ENCODE data around the gene SNRNP40. TPM values are rescaled to one million over a fixed set of nuclear protein-coding genes. Genes with fewer than 3 reads are reported as not detected.

Gene SNRNP40
- total and polyA plus RNA-seq, 2 experiments from 2014 or later, result 90.0 to 135 TPM

GRCh38 chr1:31264790-31265386 is 31.7 kb downstream of the SNRNP40 start:
- H3K27me3 Mint-ChIP-seq (ENCODE audit: insufficient read depth, low read depth, poor library complexity), result peaks cover 3% of the 10 kb centered on the region
- no peak overlapping the region for H3K4me3 Mint-ChIP-seq
- H4K20me1 ChIP-seq (replicated peaks; ENCODE audit: insufficient read depth), result peaks cover 20% of the 10 kb centered on the region
- H3K36me3 Mint-ChIP-seq (ENCODE audit: low read depth), result peaks cover 92% of the 10 kb centered on the region
- no peaks in the 10 kb centered on the region; the same call in 1 of the 2 replicates for H3F3A ChIP-seq (replicated peaks; ENCODE audit: low read depth)
- H3K4me1 ChIP-seq (ENCODE audit: insufficient read depth), result no peaks in the 10 kb centered on the region
- H3K9me3 Mint-ChIP-seq, result no peaks in the 10 kb centered on the region
- H3K4me3 ChIP-seq, result no peak overlapping the region
- no peak for DNase-seq (ENCODE audit: low spot score)
- H3K27ac Mint-ChIP-seq, result no peak overlapping the region
- H3K27ac ChIP-seq (ENCODE audit: low read depth), result no peak overlapping the region
- H2AFZ ChIP-seq, result no peak overlapping the region
- no peak for ATAC-seq
- no peak overlapping the region for H3K4me2 ChIP-seq
- H3K9me2 ChIP-seq (ENCODE audit: insufficient read depth), result no peaks in the 10 kb centered on the region
- no peaks in the 10 kb centered on the region for H3K79me2 ChIP-seq (replicated peaks; ENCODE audit: insufficient read depth)
- H3K27me3 ChIP-seq (ENCODE audit: insufficient read depth), result no peaks in the 10 kb centered on the region
- TF ChIP-seq JUNB (IDR thresholded peaks at IDR 0.05; ENCODE audit: unreplicated experiment) (no peak), STAT1 (IDR thresholded peaks at IDR 0.05; ENCODE audit: unreplicated experiment) (no peak), ZNF114 (CRISPR knock-in tag; IDR thresholded peaks at IDR 0.05) (no peak), EZH2 (IDR thresholded peaks at IDR 0.05; ENCODE audit: low read depth, unreplicated experiment) (no peak), ZNF331 (CRISPR knock-in tag; IDR thresholded peaks at IDR 0.05; ENCODE audit: low read depth) (no peak), REST (IDR thresholded peaks at IDR 0.05; ENCODE audit: unreplicated experiment) (no peak), NANOG (IDR thresholded peaks at IDR 0.05; ENCODE audit: borderline replicate concordance) (no peak), CREB1 (CRISPR knock-in tag; IDR thresholded peaks at IDR 0.05; ENCODE audit: low read depth) (no peak), EZH2phosphoT487 (IDR thresholded peaks at IDR 0.05; ENCODE audit: unreplicated experiment) (no peak), ETS1 (IDR thresholded peaks at IDR 0.05) (no peak), POLR2AphosphoS5 (IDR thresholded peaks at IDR 0.05; ENCODE audit: low read depth) (no peak), ZNF462 (CRISPR knock-in tag; IDR thresholded peaks at IDR 0.05) (no peak)
- TF ChIP-seq, protein P1, sequence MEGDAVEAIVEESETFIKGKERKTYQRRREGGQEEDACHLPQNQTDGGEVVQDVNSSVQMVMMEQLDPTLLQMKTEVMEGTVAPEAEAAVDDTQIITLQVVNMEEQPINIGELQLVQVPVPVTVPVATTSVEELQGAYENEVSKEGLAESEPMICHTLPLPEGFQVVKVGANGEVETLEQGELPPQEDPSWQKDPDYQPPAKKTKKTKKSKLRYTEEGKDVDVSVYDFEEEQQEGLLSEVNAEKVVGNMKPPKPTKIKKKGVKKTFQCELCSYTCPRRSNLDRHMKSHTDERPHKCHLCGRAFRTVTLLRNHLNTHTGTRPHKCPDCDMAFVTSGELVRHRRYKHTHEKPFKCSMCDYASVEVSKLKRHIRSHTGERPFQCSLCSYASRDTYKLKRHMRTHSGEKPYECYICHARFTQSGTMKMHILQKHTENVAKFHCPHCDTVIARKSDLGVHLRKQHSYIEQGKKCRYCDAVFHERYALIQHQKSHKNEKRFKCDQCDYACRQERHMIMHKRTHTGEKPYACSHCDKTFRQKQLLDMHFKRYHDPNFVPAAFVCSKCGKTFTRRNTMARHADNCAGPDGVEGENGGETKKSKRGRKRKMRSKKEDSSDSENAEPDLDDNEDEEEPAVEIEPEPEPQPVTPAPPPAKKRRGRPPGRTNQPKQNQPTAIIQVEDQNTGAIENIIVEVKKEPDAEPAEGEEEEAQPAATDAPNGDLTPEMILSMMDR (conservative IDR thresholded peaks at IDR 0.05; ENCODE audit: low read depth in 2 of 2), result no peak
- no peaks in the 10 kb centered on the region for H3K4me1 Mint-ChIP-seq
- peaks cover 70% of the 10 kb centered on the region for H3K36me3 ChIP-seq (ENCODE audit: insufficient read depth)
